ENCODE results near the gene USH1C.

The USH1C gene

DNA sequence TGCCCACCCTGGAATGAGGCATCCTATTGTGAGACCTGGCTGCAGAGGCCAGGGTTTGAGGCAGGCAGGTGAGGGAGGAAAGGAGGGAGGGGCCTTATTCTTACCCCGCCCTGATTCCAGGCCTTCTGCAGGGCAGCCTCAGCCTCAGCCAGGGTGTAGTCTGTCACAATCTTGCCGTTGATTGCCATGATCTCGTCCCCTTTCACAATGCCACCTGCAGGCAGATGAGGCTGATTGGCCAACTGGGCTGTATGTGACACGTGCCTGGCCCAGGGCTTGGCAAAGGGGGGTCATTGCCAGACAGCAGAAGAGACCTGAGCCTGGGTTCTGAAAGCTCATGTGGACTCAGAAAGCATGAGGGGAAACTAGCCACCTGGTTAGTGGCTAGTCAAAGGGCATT, 46.2 kb downstream of the USH1C start:
- DNase-seq (ENCODE audit: low read depth): no peak
- no peak overlapping the region for H3K4me3 ChIP-seq (ENCODE audit: control insufficient read depth, low read depth, low read length)
- TF ChIP-seq, protein P1, sequence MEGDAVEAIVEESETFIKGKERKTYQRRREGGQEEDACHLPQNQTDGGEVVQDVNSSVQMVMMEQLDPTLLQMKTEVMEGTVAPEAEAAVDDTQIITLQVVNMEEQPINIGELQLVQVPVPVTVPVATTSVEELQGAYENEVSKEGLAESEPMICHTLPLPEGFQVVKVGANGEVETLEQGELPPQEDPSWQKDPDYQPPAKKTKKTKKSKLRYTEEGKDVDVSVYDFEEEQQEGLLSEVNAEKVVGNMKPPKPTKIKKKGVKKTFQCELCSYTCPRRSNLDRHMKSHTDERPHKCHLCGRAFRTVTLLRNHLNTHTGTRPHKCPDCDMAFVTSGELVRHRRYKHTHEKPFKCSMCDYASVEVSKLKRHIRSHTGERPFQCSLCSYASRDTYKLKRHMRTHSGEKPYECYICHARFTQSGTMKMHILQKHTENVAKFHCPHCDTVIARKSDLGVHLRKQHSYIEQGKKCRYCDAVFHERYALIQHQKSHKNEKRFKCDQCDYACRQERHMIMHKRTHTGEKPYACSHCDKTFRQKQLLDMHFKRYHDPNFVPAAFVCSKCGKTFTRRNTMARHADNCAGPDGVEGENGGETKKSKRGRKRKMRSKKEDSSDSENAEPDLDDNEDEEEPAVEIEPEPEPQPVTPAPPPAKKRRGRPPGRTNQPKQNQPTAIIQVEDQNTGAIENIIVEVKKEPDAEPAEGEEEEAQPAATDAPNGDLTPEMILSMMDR (IDR thresholded peaks at IDR 0.05; ENCODE audit: control insufficient read depth, insufficient read depth, low read depth, low read length, missing control alignments): no peak

DNA sequence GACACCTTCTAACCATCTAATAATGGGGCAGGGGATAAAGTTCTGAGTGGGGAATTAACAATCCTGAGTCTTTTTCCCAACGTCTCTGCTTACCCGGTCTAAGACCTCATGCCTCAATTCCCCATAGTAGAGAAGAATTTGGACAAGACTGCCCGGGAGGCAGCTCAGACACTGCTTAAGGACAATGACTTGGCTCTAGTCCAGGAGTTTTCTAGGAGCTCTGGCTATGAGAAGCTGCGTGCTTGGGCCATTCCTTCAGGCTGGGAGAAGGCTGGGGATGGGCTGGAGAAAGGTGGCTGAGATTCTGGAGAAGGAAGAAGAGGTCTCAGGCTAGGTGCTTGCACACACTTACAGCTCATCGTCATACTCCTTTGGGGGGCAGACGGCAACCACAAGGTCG, 47.8 kb downstream of the USH1C start:
- DNase-seq (ENCODE audit: low read depth): no peak
- H3K4me3 ChIP-seq (ENCODE audit: control insufficient read depth, low read depth, low read length): no peak overlapping the region
- TF ChIP-seq, protein P1 (IDR thresholded peaks at IDR 0.05; ENCODE audit: control insufficient read depth, insufficient read depth, low read depth, low read length, missing control alignments): no peak

DNA sequence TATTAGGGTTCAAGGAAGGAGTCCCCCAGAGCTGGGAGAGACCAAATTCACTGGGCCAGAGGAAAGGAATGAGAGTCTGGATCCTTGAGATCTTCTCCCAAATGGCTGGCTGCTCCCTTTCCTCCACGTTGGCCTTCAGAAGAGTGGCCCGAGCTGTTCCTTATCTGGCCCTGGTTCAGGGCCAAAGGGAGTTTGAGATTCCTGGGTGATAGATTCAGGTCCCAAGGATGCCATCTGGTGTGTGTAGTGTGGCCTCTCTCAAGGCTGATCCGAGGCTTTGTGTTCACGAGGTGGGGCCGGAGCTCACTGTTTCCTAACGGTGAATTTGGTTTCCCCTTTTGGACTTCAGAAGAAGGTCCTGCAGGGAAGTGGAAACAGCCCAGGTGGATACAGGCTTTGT, 50.2 kb downstream of the USH1C start:
- H3K4me3 ChIP-seq (ENCODE audit: control insufficient read depth, low read depth, low read length): no peak overlapping the region
- DNase-seq (ENCODE audit: low read depth): no peak
- TF ChIP-seq, protein P1 (IDR thresholded peaks at IDR 0.05; ENCODE audit: control insufficient read depth, insufficient read depth, low read depth, low read length, missing control alignments): no peak

DNA sequence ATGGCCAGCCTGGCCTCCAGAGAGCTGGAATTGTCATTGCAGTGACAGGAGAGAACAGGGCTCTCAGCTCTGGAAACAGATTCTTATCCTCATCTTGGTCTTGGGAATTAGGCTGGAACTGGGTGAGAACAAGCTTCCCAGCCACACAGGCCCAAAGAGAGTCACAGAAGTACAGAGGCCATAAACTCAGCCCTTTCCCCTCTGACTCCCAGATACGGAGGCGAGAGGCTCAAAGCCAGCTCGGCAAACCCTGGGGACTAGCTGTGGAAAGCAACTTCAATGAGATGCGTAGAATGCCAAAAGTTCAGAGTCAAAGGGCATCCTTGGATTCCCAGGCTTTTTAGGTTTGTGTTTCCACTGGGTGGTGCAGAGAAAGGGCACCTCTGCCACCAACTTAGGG, 53.3 kb downstream of the USH1C start:
- no peak overlapping the region for H3K4me3 ChIP-seq (ENCODE audit: control insufficient read depth, low read depth, low read length)
- DNase-seq (ENCODE audit: low read depth): no peak
- TF ChIP-seq, protein P1 (IDR thresholded peaks at IDR 0.05; ENCODE audit: control insufficient read depth, insufficient read depth, low read depth, low read length, missing control alignments): no peak

DNA sequence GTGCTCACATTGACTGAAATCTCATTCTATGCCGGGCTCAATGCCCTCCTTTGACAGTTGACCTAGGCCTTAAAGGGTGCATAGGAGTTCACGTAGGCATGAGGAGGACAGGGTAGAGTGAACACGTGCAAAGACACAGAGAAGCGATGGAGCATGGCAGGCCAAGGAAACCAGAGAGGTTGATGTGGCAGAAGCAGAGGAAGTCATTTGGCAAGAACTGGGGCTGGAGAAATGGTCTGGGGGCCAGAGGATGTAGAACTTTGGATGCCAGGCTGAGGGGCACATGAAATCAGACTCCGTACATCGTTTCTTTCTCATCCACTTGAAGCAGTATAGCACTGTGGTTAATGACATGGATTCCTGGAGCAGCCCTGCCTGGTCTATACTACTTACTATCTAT, 54.0 kb downstream of the USH1C start:
- H3K4me3 ChIP-seq (ENCODE audit: control insufficient read depth, low read depth, low read length): no peak overlapping the region
- TF ChIP-seq, protein P1 (IDR thresholded peaks at IDR 0.05; ENCODE audit: control insufficient read depth, insufficient read depth, low read depth, low read length, missing control alignments): no peak
- no peak for DNase-seq (ENCODE audit: low read depth)

DNA sequence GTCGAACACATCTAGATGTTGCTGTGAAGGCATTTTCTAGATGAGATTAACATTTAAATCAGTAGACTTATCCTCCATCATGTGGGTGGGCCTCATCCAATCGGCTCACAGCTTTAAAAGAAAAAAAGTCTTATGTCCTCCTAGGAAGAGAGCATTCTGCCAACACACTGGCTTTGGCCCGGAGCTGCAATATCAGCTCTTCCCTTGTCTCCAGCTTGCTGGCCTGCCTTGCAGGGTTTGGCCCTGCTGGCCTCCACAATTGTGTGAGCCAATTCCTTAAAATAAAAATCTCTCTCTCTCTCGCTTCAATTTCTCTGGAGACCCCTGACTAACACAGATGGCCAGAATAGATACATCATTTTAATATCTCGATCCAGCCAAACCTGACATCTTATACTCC, 54.5 kb downstream of the USH1C start:
- TF ChIP-seq, protein P1 (IDR thresholded peaks at IDR 0.05; ENCODE audit: control insufficient read depth, insufficient read depth, low read depth, low read length, missing control alignments): no peak
- no peak for DNase-seq (ENCODE audit: low read depth)
- H3K4me3 ChIP-seq (ENCODE audit: control insufficient read depth, low read depth, low read length): no peak overlapping the region

DNA sequence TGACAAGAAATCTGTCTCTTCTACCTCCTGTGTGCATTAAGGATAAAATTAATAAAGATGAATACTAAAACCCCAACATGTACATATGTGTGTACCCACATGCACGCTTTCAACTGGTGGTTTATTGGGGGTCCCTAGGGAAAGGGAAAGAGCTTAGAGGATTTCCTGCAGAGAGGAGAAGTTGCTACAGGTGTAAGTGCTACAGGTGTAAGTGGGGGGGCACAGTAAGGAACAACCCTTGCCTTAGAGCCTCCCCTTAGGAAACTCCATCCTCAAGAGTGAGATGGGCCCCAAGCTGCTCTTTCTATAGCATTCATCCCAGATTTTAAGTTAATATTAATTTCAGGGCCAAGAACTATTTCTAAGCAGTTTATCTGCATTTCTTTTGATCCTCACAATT, 55.7 kb downstream of the USH1C start:
- DNase-seq (ENCODE audit: low read depth): no peak
- H3K4me3 ChIP-seq (ENCODE audit: control insufficient read depth, low read depth, low read length): no peak overlapping the region
- TF ChIP-seq, protein P1 (IDR thresholded peaks at IDR 0.05; ENCODE audit: control insufficient read depth, insufficient read depth, low read depth, low read length, missing control alignments): no peak
